Neural cell (in vitro differentiated cells): ENCODE measurements around the gene IL23R. TPM values are rescaled to one million over a fixed set of nuclear protein-coding genes. Genes with fewer than 3 reads are reported as not detected.

ENCODE experiments used
- H2AFZ ChIP-seq: fragments of 200-600, 300-800 bp; sonication (generic), shearing (Covaris generic); 2 replicates; pipeline ENCODE4 v1.6.0; 2014; ENCODE audit warnings: low read depth, mild to moderate bottlenecking, antibody characterized with exemption, low read length, moderate library complexity
- H3F3A ChIP-seq: fragments of 200-600 bp; shearing (Covaris generic); 2 replicates; pipeline ENCODE4 v1.6.1; 2016; ENCODE audit warnings: mild to moderate bottlenecking, moderate library complexity, mixed read lengths, antibody characterized with exemption, low read length; ENCODE audit not compliant: insufficient read depth, poor library complexity, severe bottlenecking
- H3K27ac ChIP-seq: fragments of 200-600, 300-800 bp; sonication (generic), shearing (Covaris generic); 2 replicates; pipeline ENCODE4 v1.5.1; 2014; ENCODE audit warnings: mild to moderate bottlenecking, low read length, moderate library complexity
- H3K27me3 ChIP-seq: fragments of 300-800, 200-600 bp; sonication (generic), shearing (Covaris generic); 2 replicates; pipeline ENCODE4 v1.6.0; 2014; ENCODE audit warnings: mild to moderate bottlenecking, low read depth, low read length, moderate library complexity; ENCODE audit not compliant: insufficient read depth
- H3K36me3 ChIP-seq: fragments of 300-800, 200-600 bp; sonication (generic), shearing (Covaris generic); 2 replicates; pipeline ENCODE4 v1.5.1; 2014; ENCODE audit warnings: mild to moderate bottlenecking, antibody characterized with exemption, low read length, moderate library complexity; ENCODE audit not compliant: insufficient read depth
- H3K4me2 ChIP-seq: fragments of 300-800, 200-600 bp; sonication (generic), shearing (Covaris generic); 2 replicates; pipeline ENCODE4 v1.6.0; 2014; ENCODE audit warnings: mild to moderate bottlenecking, low read length
- H3K4me3 ChIP-seq: fragments of 300-800, 200-600 bp; sonication (generic), shearing (Covaris generic); 2 replicates; pipeline ENCODE4 v1.5.1; 2014; ENCODE audit warnings: mild to moderate bottlenecking, low read length, moderate library complexity
- H3K79me2 ChIP-seq: fragments of 200-600 bp; shearing (Covaris generic); replicated peaks from 2 replicates; pipeline ENCODE4 v1.6.0; 2014; ENCODE audit warnings: mild to moderate bottlenecking, low read length, moderate library complexity; ENCODE audit not compliant: insufficient read depth
- H3K9ac ChIP-seq: fragments of 300-800, 200-600 bp; sonication (generic), shearing (Covaris generic); 2 replicates; pipeline ENCODE4 v1.6.1; 2016; ENCODE audit warnings: mild to moderate bottlenecking, low read length, mixed read lengths
- H3K9me2 ChIP-seq: fragments of 200-600 bp; shearing (Covaris generic); 2 replicates; pipeline ENCODE4 v1.6.1; 2016; ENCODE audit warnings: mild to moderate bottlenecking, low read length, mixed read lengths; ENCODE audit not compliant: insufficient read depth
- H3K9me3 ChIP-seq: fragments of 200-600, 300-800 bp; sonication (generic), shearing (Covaris generic); 2 replicates; pipeline ENCODE4 v1.6.1; 2016; ENCODE audit warnings: mild to moderate bottlenecking, mixed run types, low read length, moderate library complexity, mixed read lengths
- H4K20me1 ChIP-seq: fragments of 200-600 bp; shearing (Covaris generic); 2 replicates; pipeline ENCODE4 v1.6.1; 2016; ENCODE audit warnings: mild to moderate bottlenecking, mixed run types; ENCODE audit not compliant: insufficient read depth
- CTCF ChIP-seq: fragments of 450-650 bp; IDR thresholded peaks from 2 replicates; pipeline ENCODE4 v1.5.1; 2014; ENCODE audit warnings: antibody characterized with exemption, mild to moderate bottlenecking, moderate library complexity; ENCODE audit not compliant: poor library complexity, severe bottlenecking
- EP300 ChIP-seq: fragments of 450-650 bp; conservative IDR thresholded peaks from 2 replicates; pipeline ENCODE4 v1.6.1; 2014; ENCODE audit warnings: antibody characterized with exemption, mild to moderate bottlenecking, moderate library complexity; ENCODE audit not compliant: poor library complexity, severe bottlenecking
- EZH2 ChIP-seq: fragments of 200-600, 300-800 bp; shearing (Covaris generic), sonication (generic); IDR thresholded peaks from 2 replicates; pipeline ENCODE4 v1.6.1; 2014; ENCODE audit warnings: antibody characterized with exemption, low read length, borderline replicate concordance, mild to moderate bottlenecking; ENCODE audit not compliant: insufficient read depth, poor library complexity, severe bottlenecking
- MXI1 ChIP-seq: fragments of 450-650 bp; conservative IDR thresholded peaks from 2 replicates; pipeline ENCODE4 v1.6.1; 2014; ENCODE audit warnings: antibody characterized with exemption, mild to moderate bottlenecking; ENCODE audit not compliant: poor library complexity, severe bottlenecking
- POLR2AphosphoS5 ChIP-seq: IDR thresholded peaks from 2 replicates; pipeline ENCODE4 v1.6.1; 2012
- RAD21 ChIP-seq: fragments of 450-650 bp; conservative IDR thresholded peaks from 2 replicates; pipeline ENCODE4 v1.6.1; 2014; ENCODE audit warnings: antibody characterized with exemption, mild to moderate bottlenecking, moderate library complexity
- REST ChIP-seq: IDR thresholded peaks from 2 replicates; pipeline ENCODE4 v1.6.1; 2012; ENCODE audit warnings: borderline replicate concordance
- SMC3 ChIP-seq: fragments of 450-650 bp; conservative IDR thresholded peaks from 2 replicates; pipeline ENCODE4 v1.6.1; 2014; ENCODE audit warnings: antibody characterized with exemption, mild to moderate bottlenecking, moderate library complexity; ENCODE audit not compliant: poor library complexity
- TAF1 ChIP-seq: IDR thresholded peaks from 2 replicates; pipeline ENCODE4 v1.6.1; 2012; ENCODE audit warnings: low read depth
- polyA plus RNA-seq: library from polyadenylated mRNA; depleted of rRNA; stranded (reverse); fragments of >200 nt; gene quantifications from 2 replicates; pipeline ENCODE4 v1.2.3, GENCODE V29; 2014

IL23R gene
- polyA plus RNA-seq, 1 donor from 2014 or later = not detected

- Histone ChIP-seq H3K27ac (no peak overlapping the region), H2AFZ (no peak overlapping the region), H3K36me3 (no peaks in the 10 kb centered on the region), H3K27me3 (no peaks in the 10 kb centered on the region), H3K9ac (no peak overlapping the region), H3K9me2 (no peaks in the 10 kb centered on the region), H3K79me2 (no peaks in the 10 kb centered on the region), H4K20me1 (no peaks in the 10 kb centered on the region), H3K4me3 (no peak overlapping the region), H3F3A (no peaks in the 10 kb centered on the region), H3K9me3 (no peaks in the 10 kb centered on the region), H3K4me2 (no peak overlapping the region)
- TF ChIP-seq TAF1 (no peak), RAD21 (no peak), EP300 (no peak), EZH2 (no peak), SMC3 (no peak), CTCF (no peak), POLR2AphosphoS5 (no peak), MXI1 (no peak), REST (no peak)
Measured at GRCh38 chr1:67118646-67119045, 47.6 kb upstream of the IL23R start.

DNA sequence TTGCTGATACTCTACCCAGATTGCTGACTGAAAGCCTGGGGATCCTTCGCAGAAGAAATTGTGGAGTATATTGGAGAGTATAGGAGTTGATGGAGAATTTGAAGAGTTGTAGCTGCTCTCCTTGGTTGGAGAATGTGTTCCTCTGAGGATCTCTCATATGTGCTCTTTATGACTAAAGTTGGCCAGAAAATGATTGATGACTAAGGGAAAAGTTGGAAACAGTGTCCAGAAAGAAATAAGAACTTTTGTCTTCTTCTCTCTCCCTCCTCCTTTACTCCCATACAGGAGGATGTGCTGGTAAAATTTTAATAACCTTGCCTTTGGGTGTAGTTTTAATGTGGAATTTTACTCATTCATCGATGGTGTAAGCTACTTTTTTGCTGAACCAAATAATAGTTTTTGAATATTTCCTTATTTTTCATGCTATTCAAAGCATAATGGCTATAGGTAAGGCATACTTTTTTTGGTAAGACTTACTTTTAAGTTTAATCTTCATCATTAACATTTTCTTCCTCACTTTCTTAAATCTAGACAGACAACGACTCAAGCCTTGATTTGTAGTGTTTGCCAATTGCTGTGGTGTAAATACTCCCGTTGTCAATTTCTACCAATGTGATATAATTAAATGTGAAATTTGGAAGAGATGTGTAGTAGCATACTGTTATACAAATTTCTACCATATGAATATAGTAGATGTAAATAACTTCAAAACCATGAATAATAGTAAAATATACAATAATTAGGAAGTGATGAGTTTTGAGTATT is 45.2 kb upstream of the IL23R start:
- TF ChIP-seq REST = no peak
- no peak for TF ChIP-seq SMC3
- no peak for TF ChIP-seq CTCF
- TF ChIP-seq RAD21 = no peak
- TF ChIP-seq POLR2AphosphoS5 = no peak
- no peak for TF ChIP-seq EP300
- no peak for TF ChIP-seq MXI1
- no peak for TF ChIP-seq EZH2
- no peak for TF ChIP-seq TAF1
- H4K20me1 ChIP-seq = no peaks in the 10 kb centered on the region
- H2AFZ ChIP-seq = no peak overlapping the region
- no peak overlapping the region for H3K27ac ChIP-seq
- no peaks in the 10 kb centered on the region for H3F3A ChIP-seq
- no peak overlapping the region for H3K9ac ChIP-seq
- H3K79me2 ChIP-seq = no peaks in the 10 kb centered on the region
- H3K9me3 ChIP-seq = no peaks in the 10 kb centered on the region
- H3K9me2 ChIP-seq = no peaks in the 10 kb centered on the region
- no peak overlapping the region for H3K4me3 ChIP-seq
- no peaks in the 10 kb centered on the region for H3K36me3 ChIP-seq
- no peaks in the 10 kb centered on the region for H3K27me3 ChIP-seq
- H3K4me2 ChIP-seq = no peak overlapping the region
